GM21786 (cell line): Measurements from ENCODE around the gene KIDINS220.
"Not testable (repeated sequence)": the region's sequence is repeated elsewhere in the genome, so short reads cannot be mapped to it uniquely, and the experiment has no call there.

Experiments
- ATAC-seq: cut with Tn5 transposase; IDR thresholded peaks from one replicate; pipeline ENCODE4 v1.9.1; 2021; ENCODE audit not compliant: unreplicated experiment

Gene KIDINS220

DNA sequence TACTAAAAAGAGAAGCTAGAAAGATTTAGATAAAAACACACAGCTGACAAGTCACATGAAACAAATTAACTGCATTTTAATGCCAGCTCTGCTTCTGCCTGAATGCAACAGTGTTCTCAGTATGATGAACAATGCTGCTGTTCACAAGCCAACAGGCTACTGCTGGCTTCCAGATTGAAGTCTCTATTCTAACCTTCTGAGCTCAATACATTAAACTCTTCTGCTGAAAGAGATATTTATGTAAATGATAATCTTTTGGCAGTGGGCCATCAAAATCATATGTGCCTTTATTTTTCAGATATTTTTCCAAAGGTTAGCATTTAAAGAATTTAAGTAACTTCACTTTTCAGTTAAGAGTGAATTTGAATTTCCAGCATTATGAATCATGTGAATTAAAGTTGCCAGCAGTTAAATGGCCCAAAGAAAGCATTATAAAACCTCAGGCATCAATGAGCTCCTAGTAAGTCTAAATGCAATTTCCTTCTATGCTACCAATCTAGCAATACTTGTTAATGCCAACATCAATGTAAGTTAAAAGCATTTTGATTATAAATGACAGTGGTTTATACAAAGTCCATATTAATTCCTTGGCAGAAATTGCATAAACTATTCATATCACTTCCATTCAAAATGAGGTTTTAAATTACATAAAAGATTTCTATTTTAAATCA lies 83.2 kb downstream of the KIDINS220 start:
- no peak for ATAC-seq

DNA sequence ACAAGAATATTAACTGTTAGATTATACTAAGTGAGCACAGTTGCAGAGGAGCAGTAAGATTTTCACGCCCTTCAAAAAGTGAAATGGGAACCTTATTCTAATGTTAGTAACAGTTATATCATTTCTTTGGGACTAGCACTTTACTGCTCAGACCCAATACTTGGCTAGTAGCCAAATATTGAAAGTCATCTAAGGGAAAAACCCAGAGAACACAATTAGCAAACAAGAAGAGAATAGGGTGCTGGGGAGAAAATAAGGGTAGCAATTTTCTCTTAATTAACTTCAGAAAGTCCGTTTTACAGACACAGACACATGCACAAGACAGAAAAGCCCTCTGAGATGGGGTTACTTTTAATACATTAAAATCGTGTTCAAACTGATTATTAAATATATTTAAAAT lies 83.8 kb downstream of the KIDINS220 start:
- no peak for ATAC-seq

- ATAC-seq, result no peak
These were observed 85.0 kb downstream of the KIDINS220 start for GRCh38 chr2:8752385-8752784.

DNA sequence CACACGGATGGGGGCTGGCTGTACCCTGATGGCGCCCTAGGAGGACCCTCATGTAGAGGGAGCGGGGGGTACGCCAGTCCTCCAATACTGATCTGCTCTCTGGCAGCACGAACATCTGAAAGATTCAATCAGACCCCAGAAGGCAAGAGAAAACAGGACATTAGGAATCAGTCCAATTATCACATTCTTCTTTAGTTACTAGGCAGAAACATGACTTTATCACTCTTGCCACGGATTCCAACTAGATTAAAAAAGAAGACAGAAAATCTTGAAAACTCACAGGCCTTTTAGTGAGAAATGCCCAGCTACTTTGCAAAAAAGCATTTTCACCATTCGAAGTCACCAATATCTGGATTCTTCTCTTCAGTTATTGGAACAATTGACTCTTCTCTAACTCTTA lies 87.2 kb downstream of the KIDINS220 start:
- ATAC-seq, result no peak

DNA sequence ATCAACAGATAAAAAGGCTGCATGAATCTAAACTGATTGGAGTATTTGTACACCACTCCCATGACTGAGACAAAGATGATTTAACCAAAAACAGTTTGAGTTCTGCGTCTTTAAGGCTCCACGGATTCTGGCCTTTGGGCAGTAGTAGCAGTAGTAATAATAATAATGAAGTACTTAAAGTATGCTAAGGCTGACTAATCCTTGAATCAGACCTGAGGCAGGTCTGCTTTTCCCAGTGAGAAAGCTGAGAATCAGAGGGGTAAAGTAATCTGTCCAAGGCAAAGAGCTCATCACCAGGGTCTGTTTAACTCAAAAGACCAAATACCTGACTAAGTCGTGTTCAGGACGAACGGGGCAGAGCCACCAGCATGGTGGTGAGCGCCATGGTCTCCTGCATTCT lies 94.2 kb downstream of the KIDINS220 start:
- no peak for ATAC-seq

DNA sequence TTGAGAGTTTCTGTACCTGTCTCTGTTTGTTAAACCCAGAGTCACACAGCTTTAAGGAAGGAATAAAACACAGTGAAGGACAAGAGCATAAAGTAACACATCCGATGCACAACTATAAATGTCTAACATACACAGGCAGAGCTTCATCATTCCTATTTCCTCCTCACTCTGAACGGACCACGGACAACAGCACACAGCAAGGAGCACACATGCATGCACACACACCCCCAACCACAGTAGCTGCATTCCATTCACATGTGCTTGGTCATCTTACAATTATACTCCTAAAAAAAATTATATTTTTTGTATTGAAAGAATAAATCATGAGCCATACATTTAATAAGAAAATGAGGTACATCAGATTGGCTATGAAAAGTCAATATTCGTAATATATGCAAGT lies 97.3 kb downstream of the KIDINS220 start:
- ATAC-seq, result no peak

DNA sequence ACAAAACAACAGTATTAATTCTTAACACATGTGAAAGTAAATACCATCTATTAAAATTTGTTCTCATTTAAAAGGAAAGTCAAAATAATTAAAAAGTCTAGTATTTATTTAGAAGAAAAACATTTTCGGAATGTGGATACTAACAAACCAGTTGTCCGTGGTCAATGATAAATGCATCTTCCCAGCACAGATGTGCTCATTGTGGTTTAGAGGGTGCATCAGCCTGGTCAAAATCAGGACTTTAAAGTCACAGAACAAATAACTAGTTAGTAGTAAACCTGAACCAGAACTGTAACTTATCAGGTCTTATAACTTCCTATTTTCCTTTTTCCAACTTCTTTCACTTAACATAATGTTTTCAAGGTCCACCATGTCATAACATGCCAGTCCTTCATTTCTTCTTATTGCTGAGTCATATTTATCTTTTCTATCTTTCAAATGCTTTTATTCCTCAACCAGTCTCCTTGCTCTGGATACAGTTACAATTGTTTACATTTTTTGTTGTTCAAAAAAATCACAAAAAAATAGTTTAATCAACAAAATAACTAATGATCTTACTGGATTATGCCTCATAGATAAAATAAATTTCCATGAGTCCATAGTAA lies 99.7 kb downstream of the KIDINS220 start:
- no peak for ATAC-seq

DNA sequence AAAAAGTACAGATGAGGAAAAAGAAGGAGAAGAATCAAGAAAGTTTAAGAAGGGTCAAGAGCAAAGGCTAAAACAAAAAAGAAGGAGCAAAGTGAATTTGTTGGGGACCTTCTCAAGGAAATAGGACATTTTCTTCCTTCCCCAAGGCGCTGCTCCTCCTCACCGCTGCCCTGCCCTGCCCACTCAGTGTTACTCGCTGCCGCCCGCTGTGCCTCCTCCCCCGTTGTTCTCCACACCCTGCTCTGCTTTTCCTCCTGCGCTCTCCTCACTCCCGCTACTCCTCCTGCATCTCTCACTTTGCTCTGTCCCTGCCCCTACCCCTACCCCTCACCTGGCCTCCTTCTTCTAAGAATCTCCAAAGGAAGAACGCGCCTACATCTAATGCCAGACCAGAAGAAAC lies 104.8 kb downstream of the KIDINS220 start:
- no peak for ATAC-seq

DNA sequence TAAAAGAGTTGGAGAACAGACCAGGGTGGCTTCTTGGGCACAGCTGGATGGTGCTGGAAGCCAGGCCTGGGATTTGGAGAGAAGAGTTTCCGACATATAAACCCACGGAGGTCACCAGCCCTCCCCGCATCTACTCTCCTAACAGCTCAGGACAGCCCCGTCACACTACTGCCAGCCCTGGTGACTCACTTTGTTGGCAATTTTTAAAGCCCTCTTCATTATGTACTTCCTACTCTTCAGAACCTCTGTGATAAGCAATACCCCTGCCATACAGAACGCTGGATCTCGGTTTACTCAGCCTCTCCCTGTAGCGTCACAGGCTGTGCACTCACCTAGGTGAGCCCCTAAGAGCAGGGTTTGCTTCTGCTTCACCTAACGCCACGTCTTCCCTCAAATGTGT lies 107.5 kb downstream of the KIDINS220 start:
- no peak for ATAC-seq

DNA sequence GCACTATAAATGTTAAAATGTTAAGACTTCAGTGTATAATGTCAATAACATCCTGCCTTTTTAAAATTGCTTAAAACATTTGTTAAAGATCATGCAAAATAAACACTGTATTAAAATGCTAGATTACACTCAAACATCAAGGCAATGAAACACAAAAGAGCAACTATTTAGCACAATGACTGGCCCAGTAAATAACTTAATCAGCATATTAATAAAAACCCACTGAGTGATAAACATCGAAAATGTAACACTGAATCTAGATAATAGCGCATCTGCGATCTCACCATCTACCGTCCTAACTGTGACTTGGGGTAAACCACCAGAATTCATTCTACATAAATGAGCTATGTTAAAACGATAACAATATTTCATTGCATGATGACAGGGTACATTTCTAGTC lies 108.3 kb downstream of the KIDINS220 start:
- not testable (repeated sequence) for ATAC-seq

- no peak for ATAC-seq
These were observed 109.0 kb downstream of the KIDINS220 start for GRCh38 chr2:8728305-8729015.

DNA sequence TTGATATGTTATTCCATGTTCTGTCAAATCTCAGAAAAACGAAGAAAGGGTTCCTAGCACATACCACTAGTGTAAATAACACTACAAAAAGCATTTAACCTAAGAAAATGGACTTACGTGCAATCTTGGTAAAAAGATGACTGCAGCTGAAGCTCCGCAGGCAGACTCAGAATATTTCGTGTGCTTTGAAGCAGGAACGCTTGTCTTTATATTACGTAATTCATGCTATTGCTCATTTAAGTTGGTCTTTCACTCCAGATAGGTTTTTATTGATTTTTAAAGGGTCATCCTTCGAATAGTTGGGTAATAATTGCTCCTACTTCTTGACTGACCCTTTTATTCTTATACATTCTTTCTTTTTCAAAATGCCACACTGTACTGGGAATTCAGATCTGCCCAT lies 111.6 kb downstream of the KIDINS220 start:
- no peak for ATAC-seq

- ATAC-seq, result no peak
These were observed 114.4 kb downstream of the KIDINS220 start for GRCh38 chr2:8722986-8723385.

DNA sequence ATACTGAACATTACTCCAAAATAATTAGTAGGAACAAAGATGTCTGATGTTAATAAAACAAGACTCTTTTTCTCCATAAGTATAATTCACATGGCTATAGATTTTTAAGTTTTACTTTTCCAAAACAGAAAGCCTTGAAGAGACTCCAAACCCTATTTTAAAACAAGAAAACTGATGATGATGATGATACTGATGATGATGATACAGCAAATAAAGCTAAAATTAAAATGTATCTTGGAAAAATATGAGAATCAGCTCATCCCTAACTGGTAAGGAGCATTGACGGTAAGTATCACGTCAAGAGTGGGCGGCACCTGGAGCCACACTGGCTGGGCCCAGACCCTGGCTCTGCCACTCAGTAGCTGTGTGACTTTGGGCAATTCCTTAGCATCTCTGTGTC lies 116.0 kb downstream of the KIDINS220 start:
- no peak for ATAC-seq

DNA sequence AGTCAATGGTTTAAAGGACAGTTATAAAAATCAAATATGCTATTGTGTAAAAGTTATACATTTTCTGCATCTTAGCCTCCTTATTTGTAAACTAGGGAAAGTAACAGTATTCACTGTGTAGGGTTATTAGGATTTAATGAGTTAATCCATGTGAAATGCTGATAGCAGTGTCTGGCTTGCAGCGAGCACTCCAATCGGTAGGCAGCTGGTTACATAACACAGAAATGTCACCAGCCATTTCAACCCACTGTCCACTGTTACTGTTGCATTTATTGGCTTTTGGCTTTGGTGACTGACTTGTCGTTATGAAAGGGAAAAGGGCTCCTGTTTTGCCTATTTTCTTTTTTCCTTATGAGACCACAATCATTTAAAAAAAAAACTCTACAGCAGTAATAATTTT lies 116.7 kb downstream of the KIDINS220 start:
- no peak for ATAC-seq

DNA sequence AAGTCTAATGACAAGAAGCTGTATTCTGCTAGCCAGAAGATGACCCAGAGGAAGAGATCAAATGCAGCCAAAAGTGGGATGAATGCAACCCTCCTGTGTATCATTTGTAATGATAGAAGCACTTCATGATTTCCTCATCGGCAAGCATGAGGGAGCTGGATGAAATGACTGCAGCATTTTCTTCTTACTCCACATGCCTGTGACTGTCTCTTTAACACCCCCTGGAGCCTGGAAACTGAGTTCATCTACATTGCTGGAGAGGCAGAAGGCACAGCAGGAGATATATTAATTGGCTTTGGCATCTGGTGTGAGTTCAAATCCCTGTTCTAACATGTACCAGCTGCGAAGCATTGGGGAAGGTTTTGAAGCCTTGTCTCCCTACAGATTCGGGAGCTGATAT lies 117.9 kb downstream of the KIDINS220 start:
- ATAC-seq, result no peak

DNA sequence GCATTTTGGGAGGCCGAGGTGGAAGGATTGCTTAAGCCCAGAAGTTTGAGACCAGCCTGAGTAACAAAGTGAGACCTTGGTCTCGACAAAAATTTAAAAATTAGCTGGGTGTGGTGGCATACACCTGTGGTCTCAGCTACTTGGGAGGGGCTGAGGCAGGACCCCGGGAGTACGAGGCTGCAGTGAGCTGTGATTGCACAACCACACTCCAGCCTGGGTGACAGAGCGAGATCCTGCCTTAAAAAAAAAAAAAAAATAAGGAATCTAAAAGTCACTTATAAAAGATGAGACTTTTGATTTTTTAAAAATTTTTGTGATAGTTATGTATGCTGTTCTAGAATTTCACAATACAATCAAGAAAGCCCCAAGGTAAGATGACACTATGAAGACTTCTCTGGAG lies 122.4 kb downstream of the KIDINS220 start:
- ATAC-seq, result no peak

DNA sequence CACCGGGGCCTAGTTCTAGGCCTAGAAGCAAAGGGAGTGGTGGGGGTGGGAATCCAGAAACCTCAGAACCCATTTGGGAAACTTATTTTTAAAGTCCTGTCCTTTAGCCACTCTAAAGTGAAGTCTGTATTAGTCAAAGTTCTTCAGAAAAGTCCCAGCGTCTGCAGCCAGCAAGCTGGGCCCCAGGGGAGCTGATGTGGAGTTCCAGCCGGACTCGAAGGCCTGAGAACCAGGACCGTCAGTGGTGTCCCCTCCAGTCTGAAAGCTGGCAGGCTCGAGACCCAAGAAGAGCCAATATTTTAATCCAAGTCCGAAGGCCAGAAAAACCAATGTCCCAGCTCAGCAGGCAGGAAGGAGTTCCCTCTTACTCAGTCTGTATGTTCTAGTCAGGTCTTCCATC lies 123.1 kb downstream of the KIDINS220 start:
- ATAC-seq, result no peak

DNA sequence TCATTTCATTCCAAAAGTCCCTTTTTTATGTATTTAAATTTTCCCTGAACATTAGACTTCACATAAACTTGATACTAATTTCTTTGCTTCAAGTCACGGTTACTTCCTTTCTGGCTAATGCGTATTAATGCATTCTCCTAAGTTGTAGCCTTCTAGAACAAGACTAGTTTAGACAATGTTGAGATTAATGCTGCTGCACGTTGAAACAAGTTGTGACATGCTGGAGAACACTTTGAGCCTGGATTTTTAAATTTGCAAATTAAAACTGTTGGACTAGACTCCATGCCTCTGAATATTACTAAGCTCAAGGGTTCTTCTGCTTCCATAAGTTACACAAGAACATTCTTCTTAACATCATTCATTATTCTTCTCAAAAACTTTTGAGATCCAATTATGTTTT lies 126.5 kb downstream of the KIDINS220 start:
- ATAC-seq, result no peak

GRCh38 chr2:8709611-8710010 lies 127.8 kb downstream of the KIDINS220 start:
- ATAC-seq, result no peak

GRCh38 chr2:8704906-8705305 lies 132.5 kb downstream of the KIDINS220 start:
- no peak for ATAC-seq

DNA sequence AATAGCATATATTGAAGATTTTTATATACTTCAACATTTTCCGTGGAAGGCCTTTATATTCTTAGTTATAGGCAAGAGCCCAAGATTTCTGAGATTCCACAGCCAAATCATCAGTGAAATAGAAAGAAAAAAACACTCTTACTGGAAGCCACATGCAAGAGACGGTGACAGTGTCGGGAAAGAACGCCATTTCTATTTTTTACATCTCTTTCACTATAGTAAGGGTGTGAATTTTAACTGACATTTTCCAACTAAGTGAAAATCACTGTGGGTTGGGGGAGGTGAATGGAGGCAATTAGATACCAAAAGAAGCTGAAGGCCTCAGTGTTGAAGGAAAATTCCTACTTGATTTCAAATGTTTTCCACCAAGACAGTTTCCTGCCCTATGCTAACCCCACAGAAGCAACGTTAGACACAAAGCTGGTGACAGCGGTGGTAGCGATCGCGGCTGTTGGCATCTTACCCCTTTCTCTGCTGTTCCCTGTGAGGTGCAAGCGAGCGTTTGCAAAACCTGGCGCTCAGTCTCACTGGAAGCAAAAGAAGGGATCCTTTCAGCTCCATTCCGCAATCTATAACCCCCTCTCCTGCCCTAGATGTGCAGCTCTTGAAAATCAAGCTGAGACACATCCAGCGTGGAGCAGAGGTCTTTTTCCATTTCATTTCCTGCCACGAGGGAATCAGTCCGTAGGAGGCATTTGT lies 135.6 kb downstream of the KIDINS220 start:
- ATAC-seq, result no peak
